Ovary (tissue), 9 donors: ENCODE results near the gene CPSF3. TPM values are rescaled to one million over a fixed set of nuclear protein-coding genes. Genes with fewer than 3 reads are reported as not detected.

Source experiments
- DNase-seq, 5 donors: peaks; one replicate each; pipeline ENCODE4 v3.0.0-alpha.2; 2019 to 2020
- H3K27ac ChIP-seq, 2 donors: fragments of 200-600 bp; one replicate each; pipeline versions ENCODE4 v1.5.1 to v1.8.0; 2019 to 2022
- H3K27me3 ChIP-seq: fragments of 200-600 bp; one replicate; pipeline ENCODE4 v1.8.0; 2022
- H3K36me3 ChIP-seq: fragments of 200-600 bp; sonication (generic); one replicate; pipeline ENCODE4 v1.5.1; 2019
- H3K4me1 ChIP-seq: one replicate; pipeline ENCODE4 v1.8.1; 2013; ENCODE audit warnings: mild to moderate bottlenecking, moderate library complexity; ENCODE audit not compliant: insufficient read depth
- H3K4me3 ChIP-seq: fragments of 200-600 bp; sonication (generic); one replicate; pipeline ENCODE4 v1.5.1; 2017
- H3K9me3 ChIP-seq, 2 donors: fragments of 200-600 bp in 1 of 2; sonication (generic) in 1 of 2; one replicate each; pipeline versions ENCODE4 v1.5.1 to v1.8.1; 2013 to 2019; ENCODE audit warnings: mild to moderate bottlenecking in 1 of 2, moderate library complexity in 1 of 2
- CTCF ChIP-seq, 3 donors: fragments of 450-650 bp in 2 of 3; fragments of 200-600 bp in 1 of 3; IDR thresholded peaks; one replicate each; pipeline versions ENCODE4 v1.5.1 to v1.8.0; 2016 to 2022; ENCODE audit warnings: antibody characterized with exemption in 3 of 3, mild to moderate bottlenecking in 1 of 3
- EP300 ChIP-seq: sonication (generic); formaldehyde crosslinking; IDR thresholded peaks from one replicate; pipeline ENCODE4 v1.6.1; 2017; ENCODE audit warnings: antibody characterized with exemption
- POLR2A ChIP-seq: fragments of 450-650 bp; IDR thresholded peaks from one replicate; pipeline ENCODE4 v1.6.1; 2017; ENCODE audit warnings: antibody characterized with exemption, mild to moderate bottlenecking, moderate library complexity
- WGBS, 3 donors: extraction: QIAGEN DNeasy Blood & Tissue Kit in 1 of 3; methylation state at CpG; one replicate each; pipeline versions ENCODE4 v1.1.5 to v1.1.7; 2013 to 2017; 5-methylcytosine and 5-hydroxymethylcytosine counted together
- intact Hi-C, 4 donors: fragments of 100-400 bp; cut with DNase I; formaldehyde crosslinking; loops; one replicate each; pipeline versions ENCODE4 v1.11.0 to v1.15.1; 2022 to 2023
- polyA plus RNA-seq, 2 donors: library from polyadenylated mRNA; stranded (reverse); fragments of 200-250 nt in 1 of 2; fragments of 350-450 nt in 1 of 2; fragmentation: Illumina TruSeq in 1 of 2; extraction: RNeasy Lipid Tissue Mini Kit (QIAGEN cat#74804) in 1 of 2; gene quantifications; one replicate each; pipeline ENCODE4 v1.2.3, GENCODE V29; 2013 to 2014
- total RNA-seq, 7 donors: library from RNA; depleted of rRNA in 2 of 7; stranded (reverse); fragments of >200 nt in 2 of 7; fragmentation: NEBNext Ultra II Directional in 3 of 7; extraction: Animal tissue kit (Norgen Biotek cat#: 25700) in 3 of 7; gene quantifications; one replicate each; pipeline versions ENCODE4 v1.1.0 to v1.2.4, GENCODE V29; 2016 to 2023
- donor health status: DM: no; HTN: no; CAD: no; lungs with moderate emphysema.
- donor health status: DM: no; HTN: no; CAD: no.
- donor health status: Bipolar disorder and iron deficiency.
- donor health status: DM: yes; HTN: yes; CAD: no.
- donor health status: DM: no; HTN: no; CAD: no.
- donor health status: DM: yes; HTN: yes; CAD: no.

The CPSF3 gene
- total and polyA plus RNA-seq, 9 donors, result 11.8 to 25.0 (median 19.8) TPM

- WGBS, 3 donors, result 57 to 80% (median 75%) methylated on average over 8 of the region's 8 CpGs
- Histone ChIP-seq H3K4me1 (no peaks in the 10 kb centered on the region), H3K27ac (no peak overlapping the region), H3K4me3 (no peak overlapping the region), H3K27me3 (no peaks in the 10 kb centered on the region), H3K36me3 (no peaks in the 10 kb centered on the region), H3K9me3 (no peaks in the 10 kb centered on the region)
- TF ChIP-seq POLR2A (no peak), CTCF (IDR thresholded peaks at IDR 0.05) (no peak), EP300 (no peak)
- no peak for DNase-seq
- intact Hi-C loops, result no loop called here
Measured at GRCh38 chr2:9407363-9407811, 16.1 kb upstream of the CPSF3 start.

GRCh38 chr2:9408641-9409151 is 14.8 kb upstream of the CPSF3 start:
- Histone ChIP-seq H3K9me3 (no peaks in the 10 kb centered on the region), H3K4me1 (no peaks in the 10 kb centered on the region), H3K27ac (no peak overlapping the region), H3K27me3 (no peaks in the 10 kb centered on the region), H3K36me3 (no peaks in the 10 kb centered on the region), H3K4me3 (no peak overlapping the region)
- WGBS, 3 donors, result 86 to 88% (median 86%) methylated on average over 9 of the region's 9 CpGs
- intact Hi-C loops, result no loop called here
- TF ChIP-seq CTCF (IDR thresholded peaks at IDR 0.05) (no peak), EP300 (no peak), POLR2A (no peak)
- DNase-seq, result no peak

- Histone ChIP-seq H3K27ac (no peak overlapping the region), H3K36me3 (no peaks in the 10 kb centered on the region), H3K4me3 (no peak overlapping the region), H3K27me3 (no peaks in the 10 kb centered on the region), H3K4me1 (no peaks in the 10 kb centered on the region), H3K9me3 (no peaks in the 10 kb centered on the region)
- intact Hi-C loops, result no loop called here
- 96 to 100% (median 99%) methylated on average over 3 of the region's 3 CpGs for WGBS, 3 donors
- TF ChIP-seq EP300 (no peak), CTCF (IDR thresholded peaks at IDR 0.05) (no peak), POLR2A (no peak)
- DNase-seq, result no peak
Measured at GRCh38 chr2:9410108-9410507, 13.3 kb upstream of the CPSF3 start.

GRCh38 chr2:9412781-9413180 is 10.7 kb upstream of the CPSF3 start:
- intact Hi-C loops, result no loop called here
- Histone ChIP-seq H3K4me1 (no peaks in the 10 kb centered on the region), H3K27me3 (no peaks in the 10 kb centered on the region), H3K27ac (no peak overlapping the region), H3K36me3 (no peaks in the 10 kb centered on the region), H3K9me3 (no peaks in the 10 kb centered on the region), H3K4me3 (no peak overlapping the region)
- 76 to 86% (median 76%) methylated on average over 7 of the region's 7 CpGs for WGBS, 3 donors
- TF ChIP-seq POLR2A (no peak), EP300 (no peak), CTCF (IDR thresholded peaks at IDR 0.05) (no peak)
- DNase-seq, result no peak
